B cell (primary cell): Measurements from ENCODE around the gene CD96. TPM values are rescaled to one million over a fixed set of nuclear protein-coding genes. Genes with fewer than 3 reads are reported as not detected.

Experiments used
- ATAC-seq: fragments of 200-7000 bp; cut with Tn5 transposase; one replicate; pipeline ENCODE4 v1.10.0; 2021; ENCODE audit warnings: low read depth, mild to moderate bottlenecking, moderate number of reproducible peaks, moderate library complexity
- CTCF ChIA-PET: fragments of 350-600 bp; sonication (Branson Sonifier 250); formaldehyde crosslinking; loops from one replicate; lab custom pipeline; 2021; ENCODE audit warnings: antibody characterized with exemption, inconsistent platforms; lab: Charles Lee
- POLR2A ChIA-PET: fragments of 350-600 bp; sonication (Branson Sonifier 250); formaldehyde crosslinking; loops from one replicate; lab custom pipeline; 2021; ENCODE audit warnings: antibody characterized with exemption; lab: Charles Lee
- DNase-seq: peaks from one replicate; pipeline ENCODE4 v3.0.0; 2013
- H2AFZ ChIP-seq: 2 replicates; pipeline ENCODE4 v1.6.1; 2012; ENCODE audit warnings: mild to moderate bottlenecking, low read depth, low read length; ENCODE audit not compliant: insufficient read depth, poor library complexity, severe bottlenecking
- H3K27ac ChIP-seq, 2 donors: 1 replicate in 1 of 2; 2 replicates in 1 of 2; pipeline ENCODE4 v1.5.1; 2012 to 2013; ENCODE audit warnings: low read length in 2 of 2, mild to moderate bottlenecking in 2 of 2, moderate library complexity in 1 of 2
- H3K27me3 ChIP-seq, 4 experiments: fragments of 200-600 bp in 1 of 4; sonication (generic) in 1 of 4; replicated peaks in 1 of 4; 1 replicate in 2 of 4; 2 replicates in 2 of 4; pipeline versions ENCODE4 v1.6.1 to v1.7.0; 2013 to 2016; ENCODE audit warnings: low read length in 3 of 4, mild to moderate bottlenecking in 2 of 4, mixed read lengths in 1 of 4, moderate library complexity in 1 of 4; ENCODE audit not compliant: insufficient read depth in 4 of 4, control insufficient read depth in 3 of 4; ENCODE audit errors: control extremely low read depth in 1 of 4
- H3K36me3 ChIP-seq, 2 experiments: replicated peaks in 1 of 2; 1 replicate in 1 of 2; 2 replicates in 1 of 2; pipeline versions ENCODE4 v1.6.1 to v1.7.1; 2013; ENCODE audit warnings: low read length in 1 of 2; ENCODE audit not compliant: insufficient read depth in 2 of 2, control insufficient read depth in 1 of 2; ENCODE audit errors: control extremely low read depth in 1 of 2, extremely low read depth in 1 of 2
- H3K4me1 ChIP-seq, 2 donors: fragments of 200-600 bp in 1 of 2; sonication (generic) in 1 of 2; 1 replicate in 1 of 2; 2 replicates in 1 of 2; pipeline versions ENCODE4 v1.5.1 to v1.6.1; 2013 to 2017; ENCODE audit warnings: low read length in 2 of 2; ENCODE audit not compliant: control insufficient read depth in 2 of 2, insufficient read depth in 2 of 2
- H3K4me2 ChIP-seq: replicated peaks from 2 replicates; pipeline ENCODE3; 2012; ENCODE audit warnings: mild to moderate bottlenecking, low read depth, low read length; ENCODE audit not compliant: poor library complexity, severe bottlenecking
- H3K4me3 ChIP-seq, 5 experiments: fragments of 200-600 bp in 1 of 5; sonication (generic) in 1 of 5; 1 replicate in 3 of 5; 2 replicates in 2 of 5; pipeline versions ENCODE4 v1.5.1 to v1.7.0; 2011 to 2016; ENCODE audit warnings: low read length in 4 of 5, mild to moderate bottlenecking in 4 of 5, low read depth in 2 of 5, control low read depth in 1 of 5, moderate library complexity in 1 of 5; ENCODE audit not compliant: insufficient read depth in 1 of 5; ENCODE audit errors: control extremely low read depth in 1 of 5, extremely low read depth in 1 of 5
- H3K79me2 ChIP-seq: fragments of 200-600 bp; sonication (generic); one replicate; pipeline ENCODE4 v1.6.0; 2016; ENCODE audit warnings: low read length; ENCODE audit not compliant: control insufficient read depth, insufficient read depth
- H3K9ac ChIP-seq: fragments of 200-600 bp; sonication (generic); 2 replicates; pipeline ENCODE4 v1.6.1; 2017; ENCODE audit warnings: mild to moderate bottlenecking, low read length, moderate library complexity
- H3K9me3 ChIP-seq, 3 donors: one replicate each; pipeline versions ENCODE4 v1.6.1 to v1.7.1; 2013; ENCODE audit warnings: low read length in 2 of 3; ENCODE audit not compliant: control insufficient read depth in 2 of 3, insufficient read depth in 1 of 3; ENCODE audit errors: control extremely low read depth in 1 of 3
- H4K20me1 ChIP-seq: 2 replicates; pipeline ENCODE4 v1.6.0; 2012; ENCODE audit warnings: mild to moderate bottlenecking, low read length; ENCODE audit not compliant: insufficient read depth, control insufficient read depth, poor library complexity, severe bottlenecking
- H3K27ac Mint-ChIP-seq: one replicate; pipeline ENCODE4 v1.8.0; 2021; ENCODE audit warnings: mixed read lengths
- H3K27me3 Mint-ChIP-seq: one replicate; pipeline ENCODE4 v1.8.0; 2021; ENCODE audit warnings: mixed read lengths
- H3K4me1 Mint-ChIP-seq: one replicate; pipeline ENCODE4 v1.8.0; 2021; ENCODE audit warnings: mixed read lengths
- H3K4me3 Mint-ChIP-seq: one replicate; pipeline ENCODE4 v1.8.0; 2021; ENCODE audit warnings: mixed read lengths
- H3K9me3 Mint-ChIP-seq: one replicate; pipeline ENCODE4 v1.8.0; 2022; ENCODE audit warnings: mixed read lengths; ENCODE audit not compliant: insufficient read depth
- CTCF ChIP-seq: fragments of 200-600 bp; IDR thresholded peaks from one replicate; pipeline ENCODE4 v1.8.0; 2022; ENCODE audit warnings: antibody characterized with exemption, mild to moderate bottlenecking
- EZH2 ChIP-seq: IDR thresholded peaks from 2 replicates; pipeline ENCODE4 v1.6.1; 2012; ENCODE audit warnings: borderline replicate concordance, low read depth, mild to moderate bottlenecking, moderate library complexity, low read length; ENCODE audit not compliant: insufficient read depth, poor library complexity, severe bottlenecking
- WGBS: methylation state at CpG from one replicate; pipeline ENCODE4 v1.1.5; 2013; ENCODE audit warnings: missing lambda C conversion rate; ENCODE audit not compliant: insufficient coverage; 5-methylcytosine and 5-hydroxymethylcytosine counted together
- intact Hi-C: fragments of 100-400 bp; cut with micrococcal nuclease; formaldehyde crosslinking; loops from one replicate; pipeline ENCODE4 v1.10.0; 2022
- polyA plus RNA-seq: library from polyadenylated mRNA; depleted of rRNA; stranded (reverse); fragments of >200 nt; gene quantifications from 2 replicates; pipeline ENCODE4 v1.2.3, GENCODE V29; 2012
- total RNA-seq, 2 donors: library from RNA; stranded (reverse); fragments of 120-200 nt in 1 of 2; gene quantifications; 1 replicate in 1 of 2; 2 replicates in 1 of 2; pipeline versions ENCODE4 v1.2.3 to v1.2.4, GENCODE V29; 2013 to 2022

CD96 gene
- total and polyA plus RNA-seq, 2 donors (not counting 1 experiment from before 2014, with no cell fraction given) = 21.4 to 56.2 TPM

GRCh38 chr3:111541391-111541790 is 606 bp upstream of the CD96 start:
- peaks cover 0 to 11% of the 10 kb centered on the region in 2 experiments for H3K36me3 ChIP-seq
- H3K4me3 ChIP-seq = no peak overlapping the region
- peak; percentile 3 for DNase-seq
- ChIA-PET CTCF (interaction anchor here (1.3 to 3.1 kb wide), 2 partner anchors 37 to 1227 kb away, joined by 4 to 19 read pairs; no protein-coding TSS in a partner anchor), POLR2A (no interaction called here)
- no peaks in the 10 kb centered on the region for H3K27me3 ChIP-seq
- H3K4me3 Mint-ChIP-seq = no peak overlapping the region
- H3K9ac ChIP-seq = peak overlapping the region; percentile 68
- H3K4me1 Mint-ChIP-seq = peaks cover 71% of the 10 kb centered on the region
- no peaks in the 10 kb centered on the region for H3K79me2 ChIP-seq
- H3K9me3 Mint-ChIP-seq = no peaks in the 10 kb centered on the region
- no peak for ATAC-seq
- H3K27ac Mint-ChIP-seq = peak overlapping the region; percentile 56
- peaks cover 39 to 57% of the 10 kb centered on the region in 2 donors for H3K4me1 ChIP-seq
- no peaks in the 10 kb centered on the region for H3K9me3 ChIP-seq
- no peak for TF ChIP-seq EZH2
- no peak for TF ChIP-seq CTCF
- no peaks in the 10 kb centered on the region for H4K20me1 ChIP-seq
- peak overlapping the region; percentile 55 for H3K4me2 ChIP-seq
- intact Hi-C loops = loop anchor here (2.0 to 5.0 kb wide), 2 partner anchors 75 to 469 kb away; partner anchors contain the start of gene NECTIN3
- H3K27ac ChIP-seq = peak overlapping the region in 1 of 2 donors; percentile 75
- peak overlapping the region; percentile 74 for H2AFZ ChIP-seq
- H3K27me3 Mint-ChIP-seq = no peaks in the 10 kb centered on the region
- WGBS = 90% methylated on average over 1 of the region's 3 CpGs

- no CpG with 5 or more reads among the region's 4 CpGs for whole genome bisulfite sequencing
- ATAC-seq = no peak
- Histone ChIP-seq H3K4me1 (peaks cover 53 to 68% of the 10 kb centered on the region in 2 donors), H3K27me3 (no peaks in the 10 kb centered on the region), H3K9me3 (no peaks in the 10 kb centered on the region), H3K4me3 (peak overlapping the region in 3 of 5 experiments; percentile 25 to 63 (median 52)), H3K27ac (peak overlapping the region; percentile 2 to 75), H4K20me1 (no peaks in the 10 kb centered on the region), H3K4me2 (peak overlapping the region; percentile 55), H2AFZ (peak overlapping the region; percentile 74), H3K36me3 (peaks cover 0 to 11% of the 10 kb centered on the region in 2 experiments), H3K79me2 (no peaks in the 10 kb centered on the region), H3K9ac (peak overlapping the region; percentile 68)
- intact Hi-C loops = loop anchor here (5.0 kb wide), 1 partner anchor 470 kb away; the partner anchor contains the start of gene NECTIN3
- peaks cover 76% of the 10 kb centered on the region for H3K4me1 Mint-ChIP-seq
- H3K9me3 Mint-ChIP-seq = no peaks in the 10 kb centered on the region
- H3K27me3 Mint-ChIP-seq = no peaks in the 10 kb centered on the region
- ChIA-PET POLR2A (no interaction called here), CTCF (interaction anchor here (1.1 kb wide), 1 partner anchor 126 kb away, joined by 4 read pairs; no protein-coding TSS in a partner anchor)
- H3K4me3 Mint-ChIP-seq = peak overlapping the region; percentile 89
- DNase-seq = peak; percentile 11
- TF ChIP-seq CTCF (no peak), EZH2 (no peak)
- H3K27ac Mint-ChIP-seq = peak overlapping the region; percentile 91
Measured at GRCh38 chr3:111542611-111543300, 759 bp downstream of the CD96 start.
